ENCODE measurements around the gene GPI. TPM values are rescaled to one million over a fixed set of nuclear protein-coding genes. Genes with fewer than 3 reads are reported as not detected.
"Not testable (repeated sequence)": the region's sequence is repeated elsewhere in the genome, so short reads cannot be mapped to it uniquely, and the experiment has no call there.

Gene GPI
- total RNA-seq, 6 donors from 2014 or later, result 90.4 to 198 (median 128) TPM

DNA sequence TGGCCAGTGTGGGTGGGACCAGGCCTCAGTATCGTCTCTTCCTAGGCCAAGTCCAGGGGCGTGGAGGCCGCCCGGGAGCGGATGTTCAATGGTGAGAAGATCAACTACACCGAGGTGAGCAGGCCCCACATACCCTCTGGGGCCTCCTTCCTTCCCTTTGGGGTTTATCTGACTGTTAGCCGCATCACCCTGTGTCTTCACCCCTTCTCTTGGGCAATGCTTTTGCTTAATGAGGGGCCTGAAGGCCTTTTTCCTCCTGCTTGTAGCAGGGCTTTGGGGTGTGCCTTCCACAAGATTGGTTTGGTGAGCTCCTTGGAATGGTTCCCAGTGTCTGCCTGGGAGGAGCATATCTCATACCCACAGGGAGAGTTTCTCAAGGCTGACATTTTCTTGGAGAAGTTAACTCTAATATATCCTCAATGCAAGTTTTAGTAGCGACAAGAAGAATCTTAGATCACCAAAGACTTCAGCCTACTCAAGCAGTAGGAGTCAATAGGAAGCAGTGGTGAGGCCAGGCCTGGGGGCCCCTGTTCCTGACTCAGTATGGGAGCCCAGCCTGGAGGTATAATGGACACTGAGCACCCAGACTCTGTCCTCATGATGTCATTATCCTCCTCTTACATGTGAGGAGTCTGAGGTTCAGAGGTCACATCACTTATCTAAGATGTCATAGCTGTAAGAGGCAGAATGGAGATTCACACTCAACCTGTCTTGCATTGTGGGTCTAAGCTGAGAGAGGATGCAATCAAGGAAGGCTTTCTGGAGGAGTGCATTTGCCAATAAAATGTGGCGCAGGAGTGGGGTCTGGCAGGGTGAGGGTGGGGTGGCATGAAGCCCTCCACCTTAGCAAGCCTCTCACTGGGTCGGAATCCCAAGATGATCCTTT lies 2.0 kb downstream of the GPI start:
- Histone ChIP-seq H3K4me3 (peak overlapping the region in 1 of 4 donors; percentile 98), H3K27ac (peak overlapping the region in 2 of 4 donors; percentile 80 to 88), H3K4me1 (peaks cover 13 to 39% (median 18%) of the 10 kb centered on the region in 4 donors), H3K9me3 (no peaks in the 10 kb centered on the region), H3K27me3 (no peaks in the 10 kb centered on the region), H3K36me3 (peaks cover 0 to 46% (median 36%) of the 10 kb centered on the region in 4 donors)
- DNase-seq (no peak), ATAC-seq (ENCODE audit: low FRiP score in 2 of 2) (no peak)
- 64 to 88% methylated on average over 8 to 10 of the region's 10 CpGs for whole genome bisulfite sequencing, 2 donors
- TF ChIP-seq POLR2A (IDR thresholded peaks at IDR 0.05) (no peak), POLR2AphosphoS5 (IDR thresholded peaks at IDR 0.05) (no peak), EP300 (IDR thresholded peaks at IDR 0.05) (no peak)
- TF ChIP-seq, protein P1, sequence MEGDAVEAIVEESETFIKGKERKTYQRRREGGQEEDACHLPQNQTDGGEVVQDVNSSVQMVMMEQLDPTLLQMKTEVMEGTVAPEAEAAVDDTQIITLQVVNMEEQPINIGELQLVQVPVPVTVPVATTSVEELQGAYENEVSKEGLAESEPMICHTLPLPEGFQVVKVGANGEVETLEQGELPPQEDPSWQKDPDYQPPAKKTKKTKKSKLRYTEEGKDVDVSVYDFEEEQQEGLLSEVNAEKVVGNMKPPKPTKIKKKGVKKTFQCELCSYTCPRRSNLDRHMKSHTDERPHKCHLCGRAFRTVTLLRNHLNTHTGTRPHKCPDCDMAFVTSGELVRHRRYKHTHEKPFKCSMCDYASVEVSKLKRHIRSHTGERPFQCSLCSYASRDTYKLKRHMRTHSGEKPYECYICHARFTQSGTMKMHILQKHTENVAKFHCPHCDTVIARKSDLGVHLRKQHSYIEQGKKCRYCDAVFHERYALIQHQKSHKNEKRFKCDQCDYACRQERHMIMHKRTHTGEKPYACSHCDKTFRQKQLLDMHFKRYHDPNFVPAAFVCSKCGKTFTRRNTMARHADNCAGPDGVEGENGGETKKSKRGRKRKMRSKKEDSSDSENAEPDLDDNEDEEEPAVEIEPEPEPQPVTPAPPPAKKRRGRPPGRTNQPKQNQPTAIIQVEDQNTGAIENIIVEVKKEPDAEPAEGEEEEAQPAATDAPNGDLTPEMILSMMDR (IDR thresholded peaks at IDR 0.05), result no peak

DNA sequence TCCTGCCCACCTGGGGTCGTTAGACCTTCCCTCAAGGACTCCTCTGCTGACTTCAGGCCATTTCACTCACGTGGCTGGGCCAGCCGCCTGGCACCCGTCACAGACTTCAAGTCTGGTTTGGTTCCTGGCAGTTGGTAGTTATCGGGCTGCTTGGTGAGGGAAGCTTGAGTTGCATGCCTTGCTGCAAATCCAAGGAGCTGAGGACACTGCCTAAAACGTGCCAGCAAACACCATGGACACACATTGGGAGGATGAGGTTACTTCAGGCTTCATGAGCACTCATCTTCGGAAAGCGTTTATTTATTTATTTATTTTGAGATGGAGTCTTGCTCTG lies 2.6 kb downstream of the GPI start:
- Histone ChIP-seq H3K9me3 (no peaks in the 10 kb centered on the region), H3K4me3 (no peak overlapping the region), H3K27ac (no peak overlapping the region), H3K36me3 (peaks cover 0 to 48% (median 38%) of the 10 kb centered on the region in 4 donors), H3K4me1 (peaks cover 13 to 39% (median 18%) of the 10 kb centered on the region in 4 donors), H3K27me3 (no peaks in the 10 kb centered on the region)
- ATAC-seq (ENCODE audit: low FRiP score in 2 of 2) (no peak), DNase-seq (no peak)
- WGBS, 2 donors, result 87 to 94% methylated on average over 6 to 8 of the region's 8 CpGs
- TF ChIP-seq POLR2A (IDR thresholded peaks at IDR 0.05) (no peak), POLR2AphosphoS5 (IDR thresholded peaks at IDR 0.05) (no peak), EP300 (IDR thresholded peaks at IDR 0.05) (no peak)
- TF ChIP-seq, protein P1 (IDR thresholded peaks at IDR 0.05), result no peak

DNA sequence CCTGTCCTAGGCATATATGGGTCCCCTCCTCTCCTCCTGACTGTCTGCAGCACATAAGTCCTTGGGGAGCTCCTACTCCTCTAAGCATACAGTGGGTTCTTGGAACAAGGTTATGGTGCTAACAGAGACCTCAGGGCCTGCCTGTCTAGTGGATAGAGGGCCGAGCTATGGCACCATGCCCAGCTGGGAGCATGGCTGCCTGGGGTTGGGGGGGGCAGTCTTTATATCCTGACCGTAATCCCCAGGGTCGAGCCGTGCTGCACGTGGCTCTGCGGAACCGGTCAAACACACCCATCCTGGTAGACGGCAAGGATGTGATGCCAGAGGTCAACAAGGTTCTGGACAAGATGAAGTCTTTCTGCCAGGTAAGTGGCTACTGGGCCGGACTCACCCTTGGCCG lies 3.3 kb downstream of the GPI start:
- no peaks in the 10 kb centered on the region for H3K27me3 ChIP-seq
- peaks cover 0 to 50% (median 39%) of the 10 kb centered on the region in 4 donors for H3K36me3 ChIP-seq
- H3K4me3 ChIP-seq, result no peak overlapping the region
- TF ChIP-seq, protein P1 (IDR thresholded peaks at IDR 0.05), result no peak
- TF ChIP-seq POLR2AphosphoS5 (IDR thresholded peaks at IDR 0.05), result no peak
- TF ChIP-seq EP300 (IDR thresholded peaks at IDR 0.05), result no peak
- no peak for TF ChIP-seq POLR2A (IDR thresholded peaks at IDR 0.05)
- no peak overlapping the region for H3K27ac ChIP-seq
- 91 to 92% methylated on average over 8 to 10 of the region's 10 CpGs for WGBS, 2 donors
- ATAC-seq (ENCODE audit: low FRiP score in 2 of 2) (no peak), DNase-seq (no peak)
- H3K4me1 ChIP-seq, result peaks cover 13 to 39% (median 18%) of the 10 kb centered on the region in 4 donors
- no peaks in the 10 kb centered on the region for H3K9me3 ChIP-seq

DNA sequence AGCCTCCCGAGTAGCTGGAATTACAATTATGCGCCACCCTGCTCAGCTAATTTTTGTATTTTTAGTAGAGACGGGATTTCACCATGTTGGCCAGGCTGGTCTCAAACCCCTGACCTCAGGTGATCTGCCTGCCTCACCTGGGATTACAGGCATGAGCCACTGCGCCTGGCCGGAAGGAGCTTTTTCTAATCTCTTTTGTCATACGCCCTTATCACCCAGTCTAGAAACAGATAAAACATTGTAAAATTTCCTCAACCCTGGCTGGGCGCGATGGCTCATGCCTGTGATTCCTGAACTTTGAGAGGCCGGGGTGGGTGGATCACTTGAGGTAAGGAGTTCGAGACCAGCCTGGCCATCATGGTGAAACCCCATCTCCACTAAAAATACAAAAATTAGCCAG lies 4.2 kb downstream of the GPI start:
- H3K4me3 ChIP-seq; DNase-seq; H3K27me3 ChIP-seq; H3K9me3 ChIP-seq; H3K27ac ChIP-seq; ATAC-seq (ENCODE audit: low FRiP score in 2 of 2): not testable (repeated sequence)
- Histone ChIP-seq H3K4me1 (peaks cover 13 to 39% (median 18%) of the 10 kb centered on the region in 4 donors), H3K36me3 (peaks cover 0 to 56% (median 39%) of the 10 kb centered on the region in 4 donors)
- 92 to 97% methylated on average over 10 of the region's 10 CpGs for WGBS, 2 donors

DNA sequence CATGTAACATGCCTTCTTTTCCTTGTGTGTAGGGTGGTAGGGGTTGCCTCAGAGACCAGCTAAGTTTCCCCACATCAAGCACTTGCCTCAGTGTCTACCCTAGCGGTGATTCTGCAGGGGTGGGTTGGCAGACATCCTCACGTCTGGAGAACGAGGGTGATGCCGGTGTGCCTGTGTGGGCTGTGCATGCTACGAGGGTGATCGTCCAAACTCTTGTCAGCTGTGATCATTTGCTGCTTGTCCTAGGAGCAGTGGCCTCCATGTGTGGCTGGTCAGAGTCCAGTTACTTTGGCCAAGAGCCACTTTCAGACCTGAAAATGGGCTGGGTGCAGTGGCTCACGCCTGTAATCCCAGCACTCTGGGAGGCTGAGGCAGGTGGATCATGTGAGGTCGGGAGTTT lies 5.1 kb downstream of the GPI start:
- Histone ChIP-seq H3K27ac (no peak overlapping the region), H3K36me3 (peaks cover 0 to 66% (median 39%) of the 10 kb centered on the region in 4 donors), H3K9me3 (no peaks in the 10 kb centered on the region), H3K27me3 (no peaks in the 10 kb centered on the region), H3K4me1 (peaks cover 13 to 32% (median 16%) of the 10 kb centered on the region in 4 donors), H3K4me3 (no peak overlapping the region)
- TF ChIP-seq, protein P1 (IDR thresholded peaks at IDR 0.05), result no peak
- TF ChIP-seq POLR2AphosphoS5 (IDR thresholded peaks at IDR 0.05) (no peak), EP300 (IDR thresholded peaks at IDR 0.05) (no peak), POLR2A (IDR thresholded peaks at IDR 0.05) (no peak)
- ATAC-seq (ENCODE audit: low FRiP score in 2 of 2) (no peak), DNase-seq (no peak)
- WGBS, 2 donors, result 95 to 96% methylated on average over 2 to 7 of the region's 8 CpGs

Data from upper lobe of left lung (tissue), 6 donors.